Lower leg skin (tissue), 3 donors: ENCODE data around the gene SLC17A8.

Source experiments
- CTCF ChIP-seq, 3 donors: fragments of 450-650 bp; IDR thresholded peaks; one replicate each; pipeline ENCODE4 v1.5.1; 2016; ENCODE audit warnings: antibody characterized with exemption in 3 of 3, mild to moderate bottlenecking in 3 of 3, moderate library complexity in 2 of 3
- POLR2A ChIP-seq, 2 donors: fragments of 450-650 bp; IDR thresholded peaks; one replicate each; pipeline ENCODE4 v1.6.1; 2016 to 2017; ENCODE audit warnings: antibody characterized with exemption in 2 of 2, mild to moderate bottlenecking in 1 of 2, moderate library complexity in 1 of 2

DNA sequence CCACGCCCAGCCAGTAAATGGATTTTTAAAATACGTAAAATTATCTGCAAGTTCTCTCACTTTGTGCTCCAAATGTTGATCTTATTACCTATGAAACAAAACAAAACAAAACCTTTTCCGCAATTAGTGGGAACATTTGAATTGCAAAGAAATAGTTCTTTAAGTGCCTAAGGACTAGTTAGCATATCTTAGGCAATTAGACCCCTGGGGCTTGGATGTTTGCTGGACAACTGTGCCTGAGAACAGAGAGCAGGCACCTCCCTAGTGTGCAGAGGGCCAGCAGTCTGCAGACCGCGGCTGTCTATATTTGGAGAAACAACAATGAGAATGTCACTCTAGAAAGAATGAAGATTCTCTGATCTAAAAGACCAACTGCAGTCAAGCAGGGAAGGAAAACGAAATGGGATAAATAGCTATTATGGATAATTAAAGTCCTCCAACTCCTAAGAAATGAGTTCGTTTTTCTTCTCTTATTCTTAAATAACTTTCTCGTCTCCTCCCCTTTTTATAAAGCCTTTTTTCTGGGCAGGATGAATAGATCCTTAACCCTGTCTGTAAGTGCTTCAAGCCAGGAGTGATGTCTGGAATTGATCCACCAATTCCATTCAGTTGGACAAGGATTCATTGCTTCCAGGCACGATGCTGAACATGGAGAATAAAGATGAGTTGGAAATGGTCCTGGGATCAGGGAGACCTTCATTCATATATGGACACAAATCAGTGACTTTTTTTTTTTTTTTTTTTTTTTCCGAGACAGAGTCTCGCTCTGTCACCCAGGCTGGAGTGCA, 16.2 kb downstream of the SLC17A8 start:
- TF ChIP-seq CTCF (IDR thresholded peaks at IDR 0.05) (no peak), POLR2A (IDR thresholded peaks at IDR 0.05) (no peak)
